Suprapubic skin (tissue), 3 donors: ENCODE results near the gene SVIL.

Experiments
- CTCF ChIP-seq, 2 donors: fragments of 200-600 bp in 1 of 2; fragments of 450-650 bp in 1 of 2; sonication (generic) in 1 of 2; IDR thresholded peaks; one replicate each; pipeline ENCODE4 v1.5.1; 2016 to 2019; ENCODE audit warnings: antibody characterized with exemption in 2 of 2, mild to moderate bottlenecking in 1 of 2, moderate library complexity in 1 of 2
- EP300 ChIP-seq: sonication (generic); formaldehyde crosslinking; IDR thresholded peaks from one replicate; pipeline ENCODE4 v1.6.1; 2017; ENCODE audit warnings: antibody characterized with exemption

GRCh38 chr10:29454250-29454649, 180.5 kb downstream of the SVIL start:
- no peak for TF ChIP-seq EP300
- TF ChIP-seq CTCF (IDR thresholded peaks at IDR 0.05), result no peak
